PC-9 (cell line): Measurements from ENCODE around the gene SLC7A10.

Experiments
- CTCF ChIP-seq: fragments of 200-600 bp; sonication (generic); conservative IDR thresholded peaks from 2 replicates; pipeline ENCODE4 v1.6.1; 2017; ENCODE audit warnings: mixed run types, antibody characterized with exemption, mild to moderate bottlenecking, moderate library complexity
- EZH2 ChIP-seq: fragments of 200-600 bp; sonication (generic); IDR thresholded peaks from 2 replicates; pipeline ENCODE4 v1.8.0; 2017; ENCODE audit warnings: antibody characterized with exemption, low read depth

GRCh38 chr19:33175886-33176669 lies 49.6 kb downstream of the SLC7A10 start:
- TF ChIP-seq CTCF (0 out of 2 replicates have a peak, but pooled peaks have one; percentile 34), EZH2 (no peak)
